Measurements from ENCODE around the gene CACNA2D2. TPM values are rescaled to one million over a fixed set of nuclear protein-coding genes. Genes with fewer than 3 reads are reported as not detected.

Gene CACNA2D2
- total and polyA plus RNA-seq, 2 of the 13 experiments (the other 11 are each of a cell fraction or from before 2014, with no cell fraction given) = not detected

GRCh38 chr3:50353245-50354004 lies 150.0 kb downstream of the CACNA2D2 start (continued):
- no peak for TF ChIP-seq ZNF18 (CRISPR knock-in tag; IDR thresholded peaks at IDR 0.05; ENCODE audit: insufficient replicate concordance)

DNA sequence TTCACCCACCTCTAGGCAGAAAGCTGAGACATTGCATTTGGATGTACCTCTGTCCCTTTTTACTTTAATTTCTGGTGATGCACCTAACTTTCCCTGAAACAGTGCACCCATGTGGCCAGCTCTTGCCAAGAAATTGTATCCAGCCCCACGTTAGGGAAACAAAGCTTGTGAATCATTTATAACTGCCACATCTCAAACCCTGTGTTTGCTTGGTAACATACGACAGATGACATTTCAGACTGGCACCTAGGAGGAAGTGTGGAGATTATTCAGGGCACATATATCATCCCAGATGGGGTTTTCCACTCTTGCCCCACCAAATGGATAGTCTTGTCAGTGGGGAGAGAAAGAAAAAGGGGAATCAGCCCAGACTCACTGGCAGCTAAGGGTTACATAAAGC lies 150.7 kb downstream of the CACNA2D2 start:
- TF ChIP-seq THAP11 (CRISPR knock-in tag; IDR thresholded peaks at IDR 0.05) (peak; percentile 17; the same call in 1 of the 2 replicates), HDAC1 (CRISPR knock-in tag; IDR thresholded peaks at IDR 0.05) (no peak)
- ChIA-PET POLR2A (interaction anchor here (1.9 kb wide), 1 partner anchor 15 kb away, joined by 6 read pairs; no protein-coding TSS in a partner anchor), CTCF (ENCODE audit: low intra/inter-chr PET ratio, low total read pairs) (no interaction called here)
- peaks cover 13 to 41% of the 10 kb centered on the region in 2 experiments for H3K36me3 ChIP-seq (replicated peaks in 1 of 2; ENCODE audit: control insufficient read depth in 1 of 2, insufficient read depth in 2 of 2, low read length in 2 of 2)
- H3K9me3 ChIP-seq (ENCODE audit: low read length) = no peaks in the 10 kb centered on the region
- no peak for FAIRE-seq
- no peaks in the 10 kb centered on the region for H3K27me3 ChIP-seq (ENCODE audit: control insufficient read depth in 1 of 2, insufficient read depth in 2 of 2, low read length in 2 of 2)
- H3K4me3 ChIP-seq (replicated peaks in 1 of 3; ENCODE audit: insufficient read depth in 1 of 3, low read depth in 2 of 3, low read length in 3 of 3) = no peak overlapping the region
- no peak overlapping the region for H3K27ac ChIP-seq (ENCODE audit: extremely low read length, insufficient read depth, low read length)
- TSS peak; percentile 51 for BruUV-seq (replicated peaks)
- 67% methylated on average over 2 of the region's 2 CpGs for WGBS (ENCODE audit: low lambda C conversion rate)
- intact Hi-C loops (cut with micrococcal nuclease; ENCODE audit: unreplicated experiment) (no loop called here), in situ Hi-C loops (cut with HindIII; ENCODE audit: extremely low pct_ligation_motif_present, low pct_unique_long_range_greater_than_20kb) (no loop called here)
- H3K9ac ChIP-seq (ENCODE audit: insufficient read depth, low read depth, low read length) = no peak overlapping the region
- H3K79me2 ChIP-seq (ENCODE audit: insufficient read depth, low read length) = peaks cover 36% of the 10 kb centered on the region
- no peak for ATAC-seq
- no peak overlapping the region for H2AFZ ChIP-seq (ENCODE audit: low read length)
- no peak for DNase-seq (ENCODE audit: low spot score)
- peaks cover 59% of the 10 kb centered on the region for H3K4me1 ChIP-seq (ENCODE audit: insufficient read depth, low read length)
- no peak overlapping the region for H3K4me2 ChIP-seq (ENCODE audit: low read depth, low read length)
- peaks cover 18% of the 10 kb centered on the region for H4K20me1 ChIP-seq (ENCODE audit: insufficient read depth, low read length)

DNA sequence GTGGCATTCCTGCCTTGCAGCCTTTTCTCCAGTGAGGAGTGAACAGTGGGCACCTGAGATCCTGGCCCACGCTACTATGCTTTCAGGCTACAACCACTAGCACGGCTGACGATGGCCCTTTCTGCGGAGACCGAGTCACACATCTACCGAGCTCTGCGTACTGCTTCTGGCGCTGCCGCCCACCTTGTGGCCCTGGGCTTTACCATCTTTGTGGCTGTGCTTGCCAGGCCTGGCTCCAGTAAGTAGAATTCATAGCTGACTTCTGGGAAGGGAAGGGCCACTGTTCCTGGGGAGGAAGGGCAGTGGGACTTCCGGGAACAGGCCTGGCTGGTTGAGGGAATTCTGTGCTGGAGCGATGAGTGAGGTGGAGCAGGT lies 152.1 kb downstream of the CACNA2D2 start:
- H2AFZ ChIP-seq (ENCODE audit: low read length) = no peak overlapping the region
- no peaks in the 10 kb centered on the region for H3K9me3 ChIP-seq (ENCODE audit: low read length)
- H3K27ac ChIP-seq (ENCODE audit: extremely low read length, insufficient read depth, low read length) = no peak overlapping the region
- WGBS (ENCODE audit: low lambda C conversion rate) = 36% methylated on average over 4 of the region's 11 CpGs
- peak overlapping the region; percentile 99 for H3K4me2 ChIP-seq (ENCODE audit: low read depth, low read length)
- peaks cover 58% of the 10 kb centered on the region for H3K4me1 ChIP-seq (ENCODE audit: insufficient read depth, low read length)
- peak overlapping the region; percentile 68 to 85 (median 77) for H3K4me3 ChIP-seq (replicated peaks in 1 of 3; ENCODE audit: insufficient read depth in 1 of 3, low read depth in 2 of 3, low read length in 3 of 3)
- H3K79me2 ChIP-seq (ENCODE audit: insufficient read depth, low read length) = peaks cover 22% of the 10 kb centered on the region
- in situ Hi-C loops (cut with HindIII; ENCODE audit: extremely low pct_ligation_motif_present, low pct_unique_long_range_greater_than_20kb) = no loop called here
- peaks cover 10 to 44% of the 10 kb centered on the region in 2 experiments for H3K36me3 ChIP-seq (replicated peaks in 1 of 2; ENCODE audit: control insufficient read depth in 1 of 2, insufficient read depth in 2 of 2, low read length in 2 of 2)
- intact Hi-C loops (cut with micrococcal nuclease; ENCODE audit: unreplicated experiment) = no loop called here
- no peak for DNase-seq (ENCODE audit: low spot score)
- peaks cover 7% of the 10 kb centered on the region for H4K20me1 ChIP-seq (ENCODE audit: insufficient read depth, low read length)
- ChIA-PET CTCF (ENCODE audit: low intra/inter-chr PET ratio, low total read pairs) (no interaction called here), POLR2A (interaction anchor here (1.0 to 2.7 kb wide), 9 partner anchors 8 to 218 kb away, joined by 3 to 60 read pairs (median 5); partner anchors contain the start of genes HEMK1, HYAL1, HYAL3 and NAA80)
- H3K27me3 ChIP-seq (ENCODE audit: control insufficient read depth in 1 of 2, insufficient read depth in 2 of 2, low read length in 2 of 2) = no peaks in the 10 kb centered on the region
- no peak for ATAC-seq
- H3K9ac ChIP-seq (ENCODE audit: insufficient read depth, low read depth, low read length) = peak overlapping the region; percentile 76
- no TSS peak for BruUV-seq (replicated peaks)
- FAIRE-seq = no peak
- TF ChIP-seq ZNF644 (CRISPR knock-in tag; IDR thresholded peaks at IDR 0.05; ENCODE audit: low read depth) (no peak), ZBTB46 (CRISPR knock-in tag; IDR thresholded peaks at IDR 0.05; ENCODE audit: borderline replicate concordance) (no peak), GZF1 (CRISPR knock-in tag; IDR thresholded peaks at IDR 0.05) (no peak)
- TF ChIP-seq, protein P1, sequence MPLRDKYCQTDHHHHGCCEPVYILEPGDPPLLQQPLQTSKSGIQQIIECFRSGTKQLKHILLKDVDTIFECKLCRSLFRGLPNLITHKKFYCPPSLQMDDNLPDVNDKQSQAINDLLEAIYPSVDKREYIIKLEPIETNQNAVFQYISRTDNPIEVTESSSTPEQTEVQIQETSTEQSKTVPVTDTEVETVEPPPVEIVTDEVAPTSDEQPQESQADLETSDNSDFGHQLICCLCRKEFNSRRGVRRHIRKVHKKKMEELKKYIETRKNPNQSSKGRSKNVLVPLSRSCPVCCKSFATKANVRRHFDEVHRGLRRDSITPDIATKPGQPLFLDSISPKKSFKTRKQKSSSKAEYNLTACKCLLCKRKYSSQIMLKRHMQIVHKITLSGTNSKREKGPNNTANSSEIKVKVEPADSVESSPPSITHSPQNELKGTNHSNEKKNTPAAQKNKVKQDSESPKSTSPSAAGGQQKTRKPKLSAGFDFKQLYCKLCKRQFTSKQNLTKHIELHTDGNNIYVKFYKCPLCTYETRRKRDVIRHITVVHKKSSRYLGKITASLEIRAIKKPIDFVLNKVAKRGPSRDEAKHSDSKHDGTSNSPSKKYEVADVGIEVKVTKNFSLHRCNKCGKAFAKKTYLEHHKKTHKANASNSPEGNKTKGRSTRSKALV (CRISPR knock-in tag; IDR thresholded peaks at IDR 0.05) = no peak
- TF ChIP-seq, protein P2, sequence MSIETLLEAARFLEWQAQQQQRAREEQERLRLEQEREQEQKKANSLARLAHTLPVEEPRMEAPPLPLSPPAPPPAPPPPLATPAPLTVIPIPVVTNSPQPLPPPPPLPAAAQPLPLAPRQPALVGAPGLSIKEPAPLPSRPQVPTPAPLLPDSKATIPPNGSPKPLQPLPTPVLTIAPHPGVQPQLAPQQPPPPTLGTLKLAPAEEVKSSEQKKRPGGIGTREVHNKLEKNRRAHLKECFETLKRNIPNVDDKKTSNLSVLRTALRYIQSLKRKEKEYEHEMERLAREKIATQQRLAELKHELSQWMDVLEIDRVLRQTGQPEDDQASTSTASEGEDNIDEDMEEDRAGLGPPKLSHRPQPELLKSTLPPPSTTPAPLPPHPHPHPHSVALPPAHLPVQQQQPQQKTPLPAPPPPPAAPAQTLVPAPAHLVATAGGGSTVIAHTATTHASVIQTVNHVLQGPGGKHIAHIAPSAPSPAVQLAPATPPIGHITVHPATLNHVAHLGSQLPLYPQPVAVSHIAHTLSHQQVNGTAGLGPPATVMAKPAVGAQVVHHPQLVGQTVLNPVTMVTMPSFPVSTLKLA (IDR thresholded peaks at IDR 0.05) = no peak

Data from HepG2 (cell line).